Activated T-helper 1 cell treated with anti-CD3 and anti-CD28 coated beads, Interleukin-12 subunit alpha, Interleukin-12 subunit beta, Interleukin-2, Interleukin-4 antibody, amounts not matched to agents 30 ng/mL and 10 ng/mL and 1 ng/mL, durations not matched to agents 14 hours and 24 hours and 36 hours (primary cell): ENCODE data around the gene PWP2. TPM values are rescaled to one million over a fixed set of nuclear protein-coding genes. Genes with fewer than 3 reads are reported as not detected.
"Not testable (repeated sequence)": the region's sequence is repeated elsewhere in the genome, so short reads cannot be mapped to it uniquely, and the experiment has no call there.

Experiments
- DNase-seq: peaks from one replicate; pipeline ENCODE4 v3.0.0; 2021; ENCODE audit warnings: low spot score
- H3K27ac Mint-ChIP-seq: one replicate; pipeline ENCODE4 v1.8.0; 2021; ENCODE audit warnings: mild to moderate bottlenecking, mixed read lengths
- H3K27me3 Mint-ChIP-seq: one replicate; pipeline ENCODE4 v1.8.0; 2022; ENCODE audit warnings: mild to moderate bottlenecking, moderate library complexity, mixed read lengths; ENCODE audit not compliant: insufficient read depth
- H3K36me3 Mint-ChIP-seq: one replicate; pipeline ENCODE4 v1.8.0; 2021; ENCODE audit warnings: low read depth, mixed read lengths
- H3K4me1 Mint-ChIP-seq: one replicate; pipeline ENCODE4 v1.8.0; 2021; ENCODE audit warnings: low read depth, mixed read lengths
- H3K4me3 Mint-ChIP-seq: one replicate; pipeline ENCODE4 v1.8.0; 2021; ENCODE audit warnings: mild to moderate bottlenecking, moderate library complexity, mixed read lengths
- H3K9me3 Mint-ChIP-seq: one replicate; pipeline ENCODE4 v1.8.0; 2021; ENCODE audit warnings: mixed read lengths
- intact Hi-C: fragments of 100-400 bp; cut with micrococcal nuclease; formaldehyde crosslinking; loops from one replicate; pipeline ENCODE4 v1.15.1; 2024
- total RNA-seq: library from RNA; stranded (reverse); gene quantifications from 2 replicates; pipeline ENCODE4 v1.2.3, GENCODE V29; 2022

The PWP2 gene
- 11.9 and 15.1 TPM in 2 replicates for total RNA-seq

- H3K36me3 Mint-ChIP-seq, DNase-seq, H3K4me1 Mint-ChIP-seq, H3K4me3 Mint-ChIP-seq, intact Hi-C loops, H3K27me3 Mint-ChIP-seq, H3K27ac Mint-ChIP-seq, H3K9me3 Mint-ChIP-seq: not testable (repeated sequence)
Measured at GRCh38 chr21:44107026-44107501, at the start of gene PWP2. Gene PWP2, plus strand, starts transcription at chr21:44107399. Its CDS starts 18 bp downstream, at chr21:44107417.

DNA sequence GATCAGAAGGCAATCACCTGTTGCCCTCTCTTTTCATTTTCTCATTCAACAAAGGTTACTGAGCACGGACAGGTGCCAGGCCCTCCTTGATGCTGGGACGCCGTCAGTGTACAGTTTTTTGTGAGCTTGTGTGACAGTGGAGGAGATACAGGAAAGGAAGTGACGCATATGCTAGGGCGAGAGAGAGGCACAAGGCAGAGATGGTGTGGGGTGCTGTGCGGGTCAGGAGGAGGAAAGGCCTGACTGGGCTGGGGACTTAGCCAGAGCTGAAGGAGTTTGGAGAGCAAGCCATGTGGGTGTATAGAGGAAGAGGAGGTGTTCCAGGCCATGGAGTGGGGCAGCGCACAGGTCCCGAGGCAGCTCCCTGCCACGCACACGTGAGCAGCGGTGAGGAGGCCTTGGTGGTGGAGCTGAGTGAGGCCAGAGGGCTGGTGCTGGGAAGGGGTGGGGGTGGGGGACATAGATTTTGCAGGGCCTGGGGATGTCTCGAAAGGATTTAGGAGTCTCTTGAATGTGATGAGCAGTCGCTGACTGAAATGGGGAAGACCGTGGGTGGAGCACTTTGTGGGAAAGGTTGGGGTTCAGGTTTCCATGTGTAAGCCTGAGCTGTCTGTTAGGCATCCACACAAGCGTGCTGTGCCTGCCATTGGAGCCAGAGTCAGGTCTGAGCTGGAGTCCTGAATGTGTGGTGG, 49.1 kb upstream of the PWP2 start:
- peak overlapping the region; percentile 74 for H3K4me3 Mint-ChIP-seq
- intact Hi-C loops = loop anchor here (1.0 kb wide), 1 partner anchor 7 kb away; no protein-coding TSS in a partner anchor
- peak overlapping the region; percentile 90 for H3K27ac Mint-ChIP-seq
- no peaks in the 10 kb centered on the region for H3K9me3 Mint-ChIP-seq
- H3K4me1 Mint-ChIP-seq = peaks cover 45% of the 10 kb centered on the region
- no peaks in the 10 kb centered on the region for H3K27me3 Mint-ChIP-seq
- H3K36me3 Mint-ChIP-seq = peaks cover 47% of the 10 kb centered on the region
- DNase-seq = no peak

GRCh38 chr21:44058652-44058964, 48.6 kb upstream of the PWP2 start:
- Mint-ChIP-seq H3K4me1 (peaks cover 45% of the 10 kb centered on the region), H3K4me3 (peak overlapping the region; percentile 58), H3K9me3 (no peaks in the 10 kb centered on the region), H3K36me3 (peaks cover 48% of the 10 kb centered on the region), H3K27ac (peak overlapping the region; percentile 90), H3K27me3 (no peaks in the 10 kb centered on the region)
- intact Hi-C loops = no loop called here
- DNase-seq = no peak

- Mint-ChIP-seq H3K4me3 (no peak overlapping the region), H3K36me3 (peaks cover 49% of the 10 kb centered on the region), H3K27ac (peak overlapping the region; percentile 90), H3K27me3 (no peaks in the 10 kb centered on the region), H3K4me1 (peaks cover 45% of the 10 kb centered on the region), H3K9me3 (no peaks in the 10 kb centered on the region)
- intact Hi-C loops = no loop called here
- DNase-seq = no peak
Measured at GRCh38 chr21:44058981-44059380, 48.2 kb upstream of the PWP2 start.

DNA sequence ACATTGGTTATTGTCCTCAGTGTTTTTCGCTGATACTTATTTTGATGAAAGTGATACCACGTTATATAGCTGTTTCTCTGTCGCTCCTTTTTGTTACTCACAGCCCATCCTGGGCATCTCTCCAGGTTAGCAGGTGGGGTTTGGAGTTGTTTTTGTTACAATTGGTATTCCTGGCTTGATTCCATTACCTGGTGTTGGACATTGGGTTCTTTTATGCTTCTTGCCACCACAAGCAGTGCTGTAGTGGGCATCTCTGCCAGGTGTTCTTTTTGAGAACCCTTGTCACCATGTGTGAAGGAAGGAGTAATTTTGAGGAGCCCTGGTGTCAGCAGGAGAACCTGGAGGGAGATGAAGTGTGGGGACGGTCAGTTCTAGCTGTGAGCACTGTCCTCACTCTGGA, 47.5 kb upstream of the PWP2 start:
- no peak overlapping the region for H3K4me3 Mint-ChIP-seq
- intact Hi-C loops = no loop called here
- no peak for DNase-seq
- H3K4me1 Mint-ChIP-seq = peaks cover 47% of the 10 kb centered on the region
- H3K9me3 Mint-ChIP-seq = no peaks in the 10 kb centered on the region
- H3K27me3 Mint-ChIP-seq = no peaks in the 10 kb centered on the region
- peak overlapping the region; percentile 27 for H3K27ac Mint-ChIP-seq
- H3K36me3 Mint-ChIP-seq = peaks cover 51% of the 10 kb centered on the region

DNA sequence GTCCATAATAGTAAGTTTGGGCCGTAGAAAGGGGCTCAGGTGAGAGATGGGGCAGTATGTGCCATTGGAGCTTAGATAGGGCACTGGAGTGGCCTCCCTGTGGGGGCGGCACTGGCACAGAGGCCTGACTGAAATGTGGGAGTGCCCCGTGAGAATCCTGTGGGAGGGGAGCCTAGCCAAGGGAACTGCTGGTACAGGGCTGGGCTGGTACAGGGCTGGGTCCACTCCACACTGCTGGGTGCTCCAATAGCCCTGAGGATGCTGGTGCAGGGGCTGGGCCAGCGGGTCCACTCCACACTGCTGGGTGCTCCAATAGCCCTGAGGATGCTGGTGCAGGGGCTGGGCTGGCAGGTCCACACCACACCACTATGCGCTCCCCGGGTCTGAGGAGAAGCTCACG, 44.8 kb upstream of the PWP2 start:
- no peak overlapping the region for H3K4me3 Mint-ChIP-seq
- no peak for DNase-seq
- peaks cover 48% of the 10 kb centered on the region for H3K36me3 Mint-ChIP-seq
- no peak overlapping the region for H3K27ac Mint-ChIP-seq
- H3K9me3 Mint-ChIP-seq = no peaks in the 10 kb centered on the region
- H3K4me1 Mint-ChIP-seq = peaks cover 55% of the 10 kb centered on the region
- intact Hi-C loops = no loop called here
- no peaks in the 10 kb centered on the region for H3K27me3 Mint-ChIP-seq

DNA sequence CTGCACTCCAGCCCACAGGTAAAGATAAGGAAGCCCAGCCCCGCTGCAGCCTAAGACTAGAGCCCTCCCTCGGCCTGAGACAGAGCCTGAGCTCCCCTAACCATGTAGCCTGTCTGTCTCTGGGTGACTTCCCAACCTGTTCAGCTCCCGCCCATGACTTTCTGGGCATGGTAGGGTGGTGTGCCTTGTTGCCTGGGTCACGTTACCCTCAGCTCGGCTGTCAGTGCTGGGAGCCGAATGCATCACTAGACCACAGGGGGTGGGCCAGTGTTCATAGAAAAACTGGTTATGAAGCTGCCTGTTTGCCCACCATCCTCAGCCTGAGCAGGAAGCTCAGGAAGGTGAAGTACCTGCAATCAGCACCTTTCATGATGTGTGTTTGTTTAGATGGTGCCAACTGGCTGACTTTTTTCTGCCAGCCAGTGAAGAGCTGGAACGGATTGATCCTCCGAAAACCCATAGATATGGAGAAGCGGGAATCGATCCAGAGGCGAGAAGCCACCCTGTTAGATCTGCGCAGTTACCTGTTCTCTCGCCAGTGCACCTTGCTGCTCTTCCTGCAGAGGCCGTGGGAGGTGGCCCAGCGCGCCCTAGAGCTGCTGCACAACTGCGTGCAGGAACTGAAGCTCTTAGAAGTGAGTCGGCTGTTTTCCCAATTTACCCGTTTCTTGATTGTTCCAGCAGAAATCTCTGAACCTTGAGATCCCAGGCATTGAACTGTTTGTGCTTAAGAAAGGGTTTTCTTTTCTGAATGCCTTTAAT, 43.9 kb upstream of the PWP2 start:
- H3K9me3 Mint-ChIP-seq = no peaks in the 10 kb centered on the region
- H3K4me1 Mint-ChIP-seq = peaks cover 48% of the 10 kb centered on the region
- H3K36me3 Mint-ChIP-seq = peaks cover 47% of the 10 kb centered on the region
- H3K4me3 Mint-ChIP-seq = no peak overlapping the region
- peak overlapping the region; percentile 69 for H3K27ac Mint-ChIP-seq
- H3K27me3 Mint-ChIP-seq = no peaks in the 10 kb centered on the region
- no peak for DNase-seq
- intact Hi-C loops = no loop called here

DNA sequence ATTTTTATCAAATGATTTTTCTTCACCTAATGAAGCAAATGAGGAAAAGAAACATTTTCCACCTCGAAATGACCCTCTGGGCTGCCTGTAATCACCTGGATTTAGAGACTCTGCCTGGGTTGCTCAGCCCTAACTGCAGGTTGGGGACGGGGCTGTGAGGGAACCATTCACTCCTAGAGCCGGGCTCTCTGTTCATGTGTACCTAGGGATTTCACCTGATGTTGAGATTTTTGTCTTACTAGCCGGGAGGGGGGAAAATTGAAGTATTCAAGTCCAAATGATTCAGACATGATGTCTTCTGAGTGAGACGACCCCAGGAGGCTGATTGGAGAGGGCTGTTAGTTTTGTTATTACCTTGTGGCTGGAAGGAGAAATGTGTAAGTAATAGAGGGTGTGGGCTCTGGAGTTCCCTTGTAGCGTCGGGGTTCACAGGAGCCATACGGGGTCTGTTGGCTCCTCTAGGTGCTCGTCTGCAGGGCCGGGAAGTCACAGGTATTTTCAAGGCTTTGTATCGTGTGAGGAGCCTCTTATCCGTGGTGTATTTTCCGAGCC, 42.3 kb upstream of the PWP2 start:
- peak overlapping the region; percentile 94 for H3K27ac Mint-ChIP-seq
- no peaks in the 10 kb centered on the region for H3K9me3 Mint-ChIP-seq
- H3K27me3 Mint-ChIP-seq = no peaks in the 10 kb centered on the region
- no peak for DNase-seq
- H3K36me3 Mint-ChIP-seq = peaks cover 45% of the 10 kb centered on the region
- intact Hi-C loops = loop anchor here (1.0 to 2.0 kb wide), 4 partner anchors 8 to 52 kb away; no protein-coding TSS in a partner anchor
- peaks cover 50% of the 10 kb centered on the region for H3K4me1 Mint-ChIP-seq
- peak overlapping the region; percentile 71 for H3K4me3 Mint-ChIP-seq

DNA sequence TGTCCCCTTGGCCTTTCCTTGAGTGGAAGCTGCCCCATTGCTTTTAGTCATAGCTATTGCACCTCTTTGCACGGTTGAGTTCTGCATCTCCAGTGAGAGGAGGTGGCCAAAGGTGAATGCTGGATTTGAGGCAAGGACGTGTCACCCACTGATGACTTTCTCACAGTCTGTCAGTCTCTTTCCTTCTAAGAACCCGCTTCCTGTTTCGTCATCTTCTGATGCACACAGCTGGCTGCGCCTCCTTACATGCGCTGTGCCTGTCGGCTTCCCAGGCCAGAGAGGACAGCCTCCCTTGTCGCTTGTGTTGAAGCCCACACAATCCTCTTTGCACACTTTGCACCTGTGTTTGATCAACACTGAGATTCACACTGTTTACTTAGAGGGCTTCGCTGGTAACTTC, 41.8 kb upstream of the PWP2 start:
- no peaks in the 10 kb centered on the region for H3K9me3 Mint-ChIP-seq

GRCh38 chr21:44066116-44066515, 41.1 kb upstream of the PWP2 start:
- no peaks in the 10 kb centered on the region for H3K27me3 Mint-ChIP-seq
- H3K36me3 Mint-ChIP-seq = peaks cover 47% of the 10 kb centered on the region
- intact Hi-C loops = no loop called here
- DNase-seq = no peak
- peak overlapping the region; percentile 71 for H3K4me3 Mint-ChIP-seq
- H3K4me1 Mint-ChIP-seq = peaks cover 51% of the 10 kb centered on the region
- H3K27ac Mint-ChIP-seq = peak overlapping the region; percentile 94
- H3K9me3 Mint-ChIP-seq = no peaks in the 10 kb centered on the region

More for the DNA sequence above, 41.8 kb upstream of the PWP2 start:
- H3K4me1 Mint-ChIP-seq = peaks cover 51% of the 10 kb centered on the region
- intact Hi-C loops = loop anchor here (1.0 to 2.0 kb wide), 4 partner anchors 8 to 52 kb away; no protein-coding TSS in a partner anchor
- H3K27me3 Mint-ChIP-seq = no peaks in the 10 kb centered on the region
- peak overlapping the region; percentile 71 for H3K4me3 Mint-ChIP-seq
- peak overlapping the region; percentile 94 for H3K27ac Mint-ChIP-seq
- DNase-seq = peak; percentile 78
- peaks cover 46% of the 10 kb centered on the region for H3K36me3 Mint-ChIP-seq

DNA sequence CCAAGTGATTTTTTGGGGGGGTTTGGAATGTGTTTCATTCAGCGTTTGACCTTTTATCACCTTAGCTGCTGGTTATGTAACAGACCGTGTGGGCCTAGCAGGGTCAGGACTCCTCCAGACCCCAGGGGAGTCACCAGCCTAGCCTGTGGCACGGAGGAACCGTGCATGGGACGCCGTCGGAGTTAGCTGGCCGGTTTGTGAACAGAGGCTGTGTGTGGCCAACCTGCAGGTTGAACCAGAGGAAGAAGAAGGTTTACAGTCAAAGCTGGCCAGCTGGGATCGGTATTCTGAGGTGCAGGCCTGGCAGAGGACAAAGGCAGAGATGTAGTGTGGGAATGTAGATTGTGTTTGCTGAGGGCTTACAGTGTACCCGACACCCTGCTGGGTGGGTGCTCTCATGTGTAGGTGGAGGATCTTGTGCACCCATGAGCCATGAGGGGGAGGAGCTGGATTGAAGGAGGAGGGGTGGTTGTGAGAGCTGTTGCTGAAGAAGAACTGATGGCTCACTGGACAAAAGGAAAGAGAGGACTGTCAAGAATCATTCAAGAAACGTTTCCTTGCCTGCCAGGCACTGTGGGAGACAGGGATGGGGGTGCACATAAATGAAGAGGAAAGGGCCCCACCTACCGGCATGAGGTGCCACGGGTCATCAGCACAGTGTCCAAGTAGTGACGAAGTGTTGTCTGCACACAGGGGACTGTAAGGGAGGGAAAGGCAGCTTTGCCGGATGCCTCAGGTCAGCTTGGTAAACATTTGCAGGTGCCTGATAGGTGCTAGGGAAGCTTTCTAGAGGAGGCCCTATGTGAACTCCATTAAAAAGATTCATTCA, 40.0 kb upstream of the PWP2 start:
- intact Hi-C loops = no loop called here
- Mint-ChIP-seq H3K9me3 (no peaks in the 10 kb centered on the region), H3K27me3 (no peaks in the 10 kb centered on the region), H3K36me3 (peaks cover 50% of the 10 kb centered on the region), H3K27ac (peak overlapping the region; percentile 57), H3K4me1 (peaks cover 51% of the 10 kb centered on the region), H3K4me3 (no peak overlapping the region)
- no peak for DNase-seq

GRCh38 chr21:44070391-44070790, 36.8 kb upstream of the PWP2 start:
- H3K9me3 Mint-ChIP-seq = no peaks in the 10 kb centered on the region
- H3K27me3 Mint-ChIP-seq = no peaks in the 10 kb centered on the region
- intact Hi-C loops = no loop called here
- H3K4me3 Mint-ChIP-seq = no peak overlapping the region
- H3K4me1 Mint-ChIP-seq = peaks cover 41% of the 10 kb centered on the region
- no peak for DNase-seq
- peaks cover 54% of the 10 kb centered on the region for H3K36me3 Mint-ChIP-seq
- no peak overlapping the region for H3K27ac Mint-ChIP-seq
